Endometrial microvascular endothelial cells (primary cell): Measurements from ENCODE around the gene CUEDC1. TPM values are rescaled to one million over a fixed set of nuclear protein-coding genes. Genes with fewer than 3 reads are reported as not detected.

Experiments used
- in situ Hi-C: cut with HindIII; loops from 2 replicates; pipeline ENCODE4 v1.10.0; 2017; ENCODE audit warnings: low sequenced_read_pairs, low pct_unique_long_range_greater_than_20kb; ENCODE audit errors: inconsistent ontology term
- total RNA-seq: library from RNA; depleted of rRNA; stranded (reverse); fragments of >200 nt; gene quantifications from one replicate; pipeline ENCODE4 v1.2.3, GENCODE V29; 2015; ENCODE audit errors: inconsistent ontology term

Gene CUEDC1
- 11.3 TPM for total RNA-seq

GRCh38 chr17:57955183-57955931 lies at the start of gene CUEDC1:
CUEDC1 (minus strand) TSS chr17:57955412; CDS start chr17:57885564, 69,848 bp downstream.
- in situ Hi-C loops = no loop called here

- in situ Hi-C loops = no loop called here
Observed at GRCh38 chr17:58004060-58004459, 48.8 kb upstream of the CUEDC1 start.

GRCh38 chr17:58002973-58003372 lies 47.8 kb upstream of the CUEDC1 start:
- in situ Hi-C loops = no loop called here

GRCh38 chr17:58002154-58002948 lies 47.1 kb upstream of the CUEDC1 start:
- in situ Hi-C loops = no loop called here

GRCh38 chr17:58001461-58002124 lies 46.4 kb upstream of the CUEDC1 start:
- in situ Hi-C loops = no loop called here

- in situ Hi-C loops = no loop called here
Observed at GRCh38 chr17:57999496-58000017, 44.3 kb upstream of the CUEDC1 start.

- in situ Hi-C loops = no loop called here
Observed at GRCh38 chr17:57999010-57999495, 43.8 kb upstream of the CUEDC1 start.

- in situ Hi-C loops = no loop called here
Observed at GRCh38 chr17:57997085-57997809, 42.0 kb upstream of the CUEDC1 start.

GRCh38 chr17:57995076-57995956 lies 40.1 kb upstream of the CUEDC1 start:
- in situ Hi-C loops = no loop called here

- in situ Hi-C loops = loop anchor here (5.0 kb wide), 1 partner anchor 137 kb away; no protein-coding TSS in a partner anchor
Observed at GRCh38 chr17:57994436-57994835, 39.2 kb upstream of the CUEDC1 start.

GRCh38 chr17:57993471-57994365 lies 38.5 kb upstream of the CUEDC1 start:
- in situ Hi-C loops = loop anchor here (5.0 kb wide), 1 partner anchor 136 kb away; no protein-coding TSS in a partner anchor

GRCh38 chr17:57991537-57991936 lies 36.3 kb upstream of the CUEDC1 start:
- in situ Hi-C loops = loop anchor here (5.0 kb wide), 1 partner anchor 134 kb away; no protein-coding TSS in a partner anchor

GRCh38 chr17:57990037-57990436 lies 34.8 kb upstream of the CUEDC1 start:
- in situ Hi-C loops = loop anchor here (5.0 kb wide), 1 partner anchor 133 kb away; no protein-coding TSS in a partner anchor

- in situ Hi-C loops = no loop called here
Observed at GRCh38 chr17:57988301-57989250, 33.4 kb upstream of the CUEDC1 start.

GRCh38 chr17:57987581-57988300 lies 32.5 kb upstream of the CUEDC1 start, which contains the start of gene VEZF1:
VEZF1 (minus strand) TSS chr17:57988254; CDS start chr17:57988111, 143 bp downstream.
- in situ Hi-C loops = no loop called here
